GM20000 (cell line): Measurements from ENCODE around the gene UBE3D.
"Not testable (repeated sequence)": the region's sequence is repeated elsewhere in the genome, so short reads cannot be mapped to it uniquely, and the experiment has no call there.

ENCODE experiments used
- DNase-seq: peaks from one replicate; pipeline ENCODE4 v3.0.0; 2012; ENCODE audit warnings: low spot score
- TF ChIP-seq, protein P1 (sequence below): IDR thresholded peaks from 2 replicates; pipeline ENCODE4 v1.5.1; 2012; ENCODE audit warnings: mild to moderate bottlenecking, control low read depth; ENCODE audit errors: extremely low read depth, missing control alignments

Gene UBE3D

DNA sequence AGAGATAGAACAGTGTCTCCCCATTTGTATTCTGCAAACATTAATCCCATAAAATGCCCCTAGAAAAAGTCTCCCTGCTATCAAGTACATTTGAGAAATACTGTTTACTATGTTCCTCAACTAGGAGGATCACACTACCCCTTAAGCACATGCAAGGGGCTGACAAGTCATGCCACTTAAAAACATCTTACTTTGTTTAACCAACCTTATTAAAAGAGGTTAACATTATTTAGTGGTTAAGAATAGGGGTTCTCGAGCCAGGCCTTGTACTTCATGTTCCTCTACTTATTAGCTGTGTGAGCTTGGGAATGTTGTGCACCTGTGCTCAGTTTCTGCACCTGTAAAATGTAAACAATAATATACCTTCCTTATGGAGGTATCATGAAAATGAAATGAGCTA lies 113.7 kb downstream of the UBE3D start:
- TF ChIP-seq, protein P1, sequence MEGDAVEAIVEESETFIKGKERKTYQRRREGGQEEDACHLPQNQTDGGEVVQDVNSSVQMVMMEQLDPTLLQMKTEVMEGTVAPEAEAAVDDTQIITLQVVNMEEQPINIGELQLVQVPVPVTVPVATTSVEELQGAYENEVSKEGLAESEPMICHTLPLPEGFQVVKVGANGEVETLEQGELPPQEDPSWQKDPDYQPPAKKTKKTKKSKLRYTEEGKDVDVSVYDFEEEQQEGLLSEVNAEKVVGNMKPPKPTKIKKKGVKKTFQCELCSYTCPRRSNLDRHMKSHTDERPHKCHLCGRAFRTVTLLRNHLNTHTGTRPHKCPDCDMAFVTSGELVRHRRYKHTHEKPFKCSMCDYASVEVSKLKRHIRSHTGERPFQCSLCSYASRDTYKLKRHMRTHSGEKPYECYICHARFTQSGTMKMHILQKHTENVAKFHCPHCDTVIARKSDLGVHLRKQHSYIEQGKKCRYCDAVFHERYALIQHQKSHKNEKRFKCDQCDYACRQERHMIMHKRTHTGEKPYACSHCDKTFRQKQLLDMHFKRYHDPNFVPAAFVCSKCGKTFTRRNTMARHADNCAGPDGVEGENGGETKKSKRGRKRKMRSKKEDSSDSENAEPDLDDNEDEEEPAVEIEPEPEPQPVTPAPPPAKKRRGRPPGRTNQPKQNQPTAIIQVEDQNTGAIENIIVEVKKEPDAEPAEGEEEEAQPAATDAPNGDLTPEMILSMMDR, result no peak
- no peak for DNase-seq

DNA sequence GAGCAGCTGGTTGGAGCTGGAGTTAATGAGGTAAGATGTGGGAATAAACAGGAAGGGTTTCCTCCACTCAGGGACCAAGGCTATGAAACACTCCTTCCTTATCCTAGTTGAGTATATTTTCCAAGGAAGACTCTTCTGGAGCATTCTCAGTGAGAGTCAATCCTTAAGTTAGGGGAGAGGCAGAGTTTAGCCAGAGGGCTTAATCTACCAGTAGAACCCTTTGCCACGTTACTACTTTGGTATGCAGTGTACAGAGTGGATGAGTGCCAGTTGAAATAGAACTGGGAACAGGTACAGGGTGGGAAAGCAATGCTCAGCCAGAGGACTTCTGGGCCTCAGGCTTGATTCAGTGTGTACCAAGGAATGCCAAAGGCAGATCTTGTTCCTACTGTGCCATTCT lies 114.3 kb downstream of the UBE3D start:
- no peak for DNase-seq
- TF ChIP-seq, protein P1, result no peak

DNA sequence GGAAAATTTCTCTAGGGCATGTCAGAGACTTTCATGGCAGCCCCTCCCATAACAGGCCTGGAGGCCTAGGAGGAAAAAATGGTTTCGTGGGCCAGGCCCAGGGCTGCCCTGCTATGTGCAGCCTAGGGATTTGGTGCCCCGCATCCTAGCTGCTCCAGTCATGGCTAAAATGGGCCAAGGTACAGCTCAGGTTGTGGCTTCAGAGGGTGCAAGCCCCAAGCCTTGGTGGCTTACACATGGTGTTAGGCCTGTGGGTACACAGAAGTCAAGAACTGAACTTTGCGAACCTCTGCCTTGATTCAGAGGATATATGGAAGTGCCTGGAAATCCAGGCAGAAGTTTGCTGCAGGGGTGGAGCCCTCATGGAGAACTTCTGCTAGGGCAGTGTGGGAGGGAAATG lies 134.7 kb downstream of the UBE3D start:
- DNase-seq, result not testable (repeated sequence)

DNA sequence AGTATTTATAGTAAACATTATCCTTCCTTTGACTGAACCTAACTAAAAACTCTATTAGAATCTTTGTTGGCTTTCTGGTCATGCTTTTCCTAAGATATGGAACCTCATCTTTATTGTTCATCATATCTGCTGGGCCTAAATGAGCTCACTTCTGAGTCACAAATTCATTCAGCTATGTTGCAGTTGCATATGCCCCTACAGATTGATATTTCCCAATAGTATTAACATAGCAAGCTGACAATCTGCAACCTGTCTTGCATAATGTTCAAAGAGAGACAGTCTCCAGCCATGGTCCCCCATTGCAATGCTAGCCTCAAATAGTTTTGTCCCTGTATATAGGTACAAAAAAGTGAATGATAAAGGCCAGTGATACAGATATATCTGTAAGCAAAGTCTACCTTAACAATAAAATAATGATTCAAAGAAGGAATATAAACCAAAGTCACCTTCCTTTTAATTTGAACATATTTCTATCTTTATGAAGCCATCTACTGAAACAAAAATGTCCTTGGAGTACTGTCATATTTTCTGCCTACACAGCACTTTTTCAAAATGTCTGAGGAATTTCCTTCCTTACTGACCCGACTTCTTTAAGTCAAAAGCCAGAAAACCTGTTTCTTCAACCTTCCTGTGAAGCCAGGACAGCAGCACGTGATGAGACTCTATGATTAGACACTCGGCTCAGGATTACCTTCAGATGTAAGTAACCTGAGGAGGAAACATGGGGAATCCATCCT lies 140.7 kb downstream of the UBE3D start:
- TF ChIP-seq, protein P1, result no peak
- DNase-seq, result no peak

DNA sequence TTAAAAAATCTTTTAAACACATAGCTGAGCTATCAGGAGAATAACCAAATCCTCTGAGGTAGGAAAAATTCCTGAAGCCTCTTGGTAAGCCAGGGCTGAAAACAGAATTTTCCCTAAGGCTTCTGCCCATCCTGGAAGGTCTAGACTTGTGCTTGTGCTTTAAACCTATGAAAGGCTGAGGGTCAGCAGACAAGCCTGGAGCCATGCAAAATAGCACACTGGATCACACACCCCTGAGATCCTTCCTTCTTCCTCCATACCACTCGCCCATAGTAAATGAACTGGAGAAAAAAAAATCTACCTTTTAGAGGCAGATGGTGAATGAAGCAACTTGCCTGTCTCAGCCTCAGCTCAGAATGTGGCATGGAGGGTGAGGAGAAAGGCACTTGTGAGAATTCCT lies 144.4 kb downstream of the UBE3D start:
- TF ChIP-seq, protein P1, result no peak
- DNase-seq, result no peak

DNA sequence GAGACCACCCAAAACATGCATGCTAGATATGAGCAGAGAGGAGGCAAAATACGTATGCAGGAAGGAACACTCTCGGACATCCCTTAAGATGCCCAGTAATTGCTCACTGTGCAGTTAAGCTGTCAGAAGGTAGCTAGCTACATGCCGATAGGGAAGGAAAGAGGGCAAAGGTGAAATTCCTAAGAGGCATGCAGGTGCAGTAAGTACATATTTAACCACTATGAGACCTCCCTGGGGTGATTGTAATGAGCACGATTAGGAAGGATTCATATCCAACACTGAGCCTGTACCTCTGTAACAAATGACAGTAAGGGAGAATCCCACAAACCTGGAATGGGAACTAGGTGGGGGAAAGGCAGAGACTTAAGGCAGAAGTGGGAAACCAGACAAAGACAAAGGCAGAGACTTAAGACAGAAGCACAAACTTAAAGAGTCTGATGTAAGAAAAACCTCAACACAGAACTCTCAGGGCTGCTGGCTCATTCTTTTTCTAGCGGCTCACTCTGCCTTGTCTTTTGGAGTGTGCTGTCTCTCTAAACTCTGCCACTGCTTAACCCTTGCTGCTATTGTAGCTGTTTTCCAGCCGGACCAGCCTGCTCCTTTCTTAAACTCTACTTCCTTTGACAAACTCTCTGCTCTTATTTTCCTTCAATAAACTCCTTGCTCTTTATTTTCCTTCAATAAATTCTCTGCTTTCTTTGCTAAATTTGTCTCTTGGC lies 148.1 kb downstream of the UBE3D start:
- DNase-seq, result no peak
- TF ChIP-seq, protein P1, result no peak

DNA sequence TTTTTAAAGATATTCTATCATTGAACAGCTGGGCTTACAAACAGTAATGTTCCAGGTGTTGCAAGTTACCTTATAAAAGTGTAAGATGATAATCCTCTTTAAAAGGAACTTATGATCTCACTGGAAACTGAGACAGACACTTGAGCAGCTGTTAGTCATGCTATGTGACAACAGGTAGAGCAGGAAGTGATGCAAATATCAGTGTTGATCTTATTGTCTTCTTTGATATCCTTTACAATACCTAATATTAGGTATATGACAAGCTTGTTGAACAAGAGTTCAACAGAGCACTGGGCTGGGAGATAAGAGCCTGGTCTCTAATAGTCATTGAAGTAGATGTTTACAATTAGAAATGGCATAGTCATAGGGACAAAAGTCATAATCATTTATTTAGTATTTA lies 150.0 kb downstream of the UBE3D start:
- TF ChIP-seq, protein P1, result no peak
- DNase-seq, result no peak

DNA sequence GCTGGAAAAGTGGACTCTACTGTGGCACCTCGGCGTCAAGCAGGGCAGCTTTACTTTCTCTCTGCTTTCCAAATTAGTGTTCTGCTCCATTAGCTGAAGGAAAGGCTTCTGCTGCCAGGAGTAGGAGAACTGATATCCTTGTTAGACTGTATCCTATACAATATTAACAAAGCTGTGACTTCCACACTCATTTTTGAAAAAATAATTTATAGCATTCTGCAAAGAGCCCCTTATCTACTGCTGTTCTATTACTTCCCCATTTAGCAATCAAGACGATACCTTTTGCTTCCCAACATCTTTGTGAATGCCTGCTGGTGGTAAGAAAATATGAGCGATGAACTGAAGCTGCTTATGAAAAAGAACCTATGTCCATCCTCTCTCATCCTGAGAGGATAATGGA lies 151.1 kb downstream of the UBE3D start:
- DNase-seq, result no peak

More for the DNA sequence above, 151.1 kb downstream of the UBE3D start:
- TF ChIP-seq, protein P1, result no peak
